ENCODE data around the gene ELMO1.

The ELMO1 gene

DNA sequence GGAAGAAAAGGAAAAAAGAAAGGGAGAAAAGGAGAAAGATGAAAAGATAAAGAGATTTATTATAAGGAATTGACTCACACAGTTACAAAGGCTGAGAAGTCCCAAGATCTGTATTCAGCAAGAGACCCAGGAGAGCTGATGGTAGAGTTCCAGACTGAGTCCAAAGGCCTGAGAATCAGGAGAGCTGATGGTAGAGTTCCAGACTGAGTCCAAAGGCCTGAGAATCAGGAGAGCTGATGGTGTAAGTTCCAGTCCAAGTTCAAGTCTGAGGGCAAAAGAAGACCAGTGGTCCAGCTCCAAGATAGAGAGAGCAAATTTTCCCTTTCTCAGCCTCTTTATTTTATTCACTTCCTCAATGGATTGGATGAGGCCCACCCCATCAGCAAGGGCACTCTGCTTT, 627.0 kb downstream of the ELMO1 start:
- no peak for DNase-seq (ENCODE audit: extremely low read depth in 1 of 2, low read depth in 1 of 2)

DNA sequence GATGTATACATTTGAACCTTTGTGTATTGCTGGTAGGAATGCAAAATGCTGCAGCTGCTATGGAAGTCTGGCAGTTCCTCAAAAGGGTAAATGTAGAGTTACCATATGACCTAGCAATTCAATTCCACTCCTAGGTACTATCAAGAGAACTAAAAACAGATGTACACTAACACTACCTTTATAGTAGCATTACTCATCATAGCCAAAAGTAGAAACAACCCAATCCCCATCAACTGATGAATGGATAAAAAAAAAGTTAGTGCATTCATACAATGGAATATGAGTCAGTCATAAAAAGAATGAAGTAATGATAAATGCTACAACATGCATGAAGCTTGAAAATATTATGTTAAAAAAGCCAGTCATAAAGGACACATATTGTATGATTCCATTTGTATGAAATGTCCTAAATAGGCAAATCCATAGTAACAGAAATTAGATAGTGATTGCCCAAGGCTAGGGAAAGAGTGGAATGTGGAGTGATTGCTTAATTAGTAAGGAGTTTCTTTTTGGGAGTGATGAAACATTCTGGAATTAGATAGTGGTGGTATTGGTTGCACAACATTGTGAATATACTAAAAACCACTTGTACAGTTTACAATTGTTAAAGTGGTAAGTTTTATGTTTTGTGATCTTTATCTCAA, 628.0 kb downstream of the ELMO1 start:
- no peak for DNase-seq (ENCODE audit: extremely low read depth in 1 of 2, low read depth in 1 of 2)

DNA sequence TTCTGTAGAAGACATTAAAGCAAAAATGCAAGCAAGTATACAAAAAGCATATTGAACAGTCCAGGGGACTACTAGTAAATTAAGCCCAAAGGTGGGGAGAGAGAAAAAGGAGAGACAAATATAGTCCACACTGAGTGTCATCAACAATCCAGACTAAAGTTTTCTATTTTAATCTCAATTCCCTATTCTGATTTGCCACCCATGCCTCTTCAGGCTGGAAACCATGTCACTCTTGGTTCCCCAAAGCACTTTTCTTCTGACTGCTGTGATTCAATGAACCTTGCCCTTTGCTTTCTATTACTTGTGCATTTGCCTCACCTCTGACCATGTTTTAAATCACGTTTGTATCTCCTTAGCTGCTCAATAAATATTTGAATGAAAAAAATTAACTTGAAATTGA, 629.0 kb downstream of the ELMO1 start:
- no peak for DNase-seq (ENCODE audit: extremely low read depth in 1 of 2, low read depth in 1 of 2)

DNA sequence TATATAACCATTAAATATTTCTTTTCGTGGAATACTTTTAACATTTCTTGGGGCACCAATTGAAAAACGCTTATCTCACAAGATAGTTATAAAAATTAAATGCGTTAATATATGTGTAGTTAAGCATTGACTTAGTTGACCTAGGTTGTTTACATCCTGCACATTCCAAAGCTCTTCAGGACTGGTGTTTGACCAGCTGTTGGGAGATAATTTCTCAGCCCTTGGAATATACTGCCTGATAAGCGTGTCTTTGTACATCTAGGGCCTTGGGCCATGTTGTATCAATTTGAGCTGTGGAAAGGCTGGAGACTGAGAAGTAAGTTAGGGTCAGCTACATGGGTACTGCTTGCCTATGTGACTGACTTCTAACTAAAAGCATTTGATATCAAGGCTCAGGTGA, 634.4 kb downstream of the ELMO1 start:
- DNase-seq (ENCODE audit: extremely low read depth in 1 of 2, low read depth in 1 of 2), result no peak

DNA sequence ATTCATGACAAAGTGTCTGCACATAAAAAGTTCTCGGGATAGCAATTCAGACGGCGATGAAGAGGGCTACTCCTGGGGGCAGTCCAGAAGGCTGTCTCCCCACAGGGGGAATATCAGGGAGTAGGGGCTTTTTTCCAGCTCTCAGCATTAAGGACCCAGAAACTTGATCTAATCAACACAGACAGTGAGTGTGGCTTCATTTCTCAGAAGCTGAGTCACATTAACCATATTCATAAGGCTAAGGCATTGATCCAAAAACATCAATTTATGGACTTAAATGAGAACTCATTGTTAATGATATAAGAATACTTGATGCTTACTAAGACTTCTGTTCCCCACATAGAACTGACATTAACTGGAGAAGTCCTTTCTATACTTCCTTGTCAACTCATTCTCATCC, 636.9 kb downstream of the ELMO1 start:
- no peak for DNase-seq (ENCODE audit: extremely low read depth in 1 of 2, low read depth in 1 of 2)

DNA sequence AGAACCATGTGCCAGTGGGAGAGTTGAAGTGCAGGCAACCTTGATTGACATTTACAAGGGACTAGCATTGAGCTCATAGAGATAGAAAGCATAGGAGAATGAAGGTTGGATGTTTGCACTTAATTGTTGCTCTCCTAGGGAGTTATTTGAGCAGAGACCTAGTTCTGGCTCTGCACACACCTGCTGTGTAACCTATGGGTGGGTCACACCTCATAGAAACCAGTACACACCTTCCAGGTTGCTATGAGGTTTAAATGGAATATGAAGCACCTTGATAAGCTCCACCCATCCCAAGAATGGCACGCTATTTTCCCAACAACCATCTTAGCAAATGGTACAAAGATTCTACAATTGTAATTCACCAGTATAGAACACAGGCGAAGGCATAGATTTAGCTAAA, 638.2 kb downstream of the ELMO1 start:
- no peak for DNase-seq (ENCODE audit: extremely low read depth in 1 of 2, low read depth in 1 of 2)

DNA sequence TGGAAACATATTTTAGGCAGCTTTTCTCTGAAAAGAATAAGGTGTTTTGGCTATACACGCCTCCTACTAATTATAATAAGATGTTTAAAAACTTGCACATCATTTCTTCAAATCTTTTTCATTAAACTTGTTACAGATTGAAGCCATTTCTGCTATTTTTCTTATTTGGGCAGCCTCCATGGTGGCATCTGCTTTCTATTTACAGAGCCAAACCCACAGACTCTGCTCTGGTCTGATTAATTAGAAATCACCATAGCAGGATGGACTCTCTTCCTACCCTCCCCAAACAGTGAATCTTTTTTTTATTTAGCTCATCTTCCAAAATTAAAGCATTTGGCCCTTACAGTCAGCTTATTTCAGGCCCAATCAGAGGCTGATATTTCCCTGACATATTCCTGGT, 638.6 kb downstream of the ELMO1 start:
- DNase-seq (ENCODE audit: extremely low read depth in 1 of 2, low read depth in 1 of 2), result no peak

DNA sequence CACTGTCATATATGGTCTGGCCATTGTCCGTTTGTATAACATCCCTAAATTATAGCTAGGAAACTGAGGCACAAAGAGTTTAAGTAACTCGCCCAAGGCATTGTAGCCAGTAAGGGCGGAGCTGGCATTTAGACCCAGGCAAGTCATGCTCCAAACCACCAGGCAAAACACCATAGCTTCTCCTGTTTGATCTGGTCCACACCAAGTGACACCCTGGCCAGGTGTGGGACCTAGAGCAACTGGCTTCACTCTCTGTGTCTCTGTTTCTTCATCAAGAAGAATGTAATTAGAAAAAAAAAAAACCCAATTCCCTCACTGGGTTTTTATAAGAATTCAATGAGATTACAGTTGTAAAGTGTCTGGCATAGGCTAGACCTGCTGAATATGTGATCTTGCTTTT, 639.2 kb downstream of the ELMO1 start:
- no peak for DNase-seq (ENCODE audit: extremely low read depth in 1 of 2, low read depth in 1 of 2)

DNA sequence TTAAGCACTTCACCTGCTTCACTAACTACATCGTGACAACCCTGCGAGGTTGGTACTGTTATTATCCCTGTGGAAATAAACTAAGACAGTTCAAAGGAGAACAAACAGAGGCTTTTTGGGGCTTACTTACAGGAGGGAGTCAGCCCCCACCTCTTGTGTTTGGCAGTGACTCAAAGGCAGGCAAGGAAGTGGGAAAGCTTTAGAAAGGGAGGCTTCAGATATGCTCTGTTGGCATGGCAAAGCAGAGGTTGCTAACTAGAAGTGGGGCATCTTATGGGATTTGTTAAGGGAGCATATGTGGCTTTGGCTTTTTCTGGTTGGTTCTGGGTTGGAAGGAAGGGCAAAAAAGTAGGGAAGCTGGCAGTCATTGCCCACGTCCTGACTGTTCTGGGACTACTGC, 639.6 kb downstream of the ELMO1 start:
- DNase-seq (ENCODE audit: extremely low read depth in 1 of 2, low read depth in 1 of 2), result no peak

DNA sequence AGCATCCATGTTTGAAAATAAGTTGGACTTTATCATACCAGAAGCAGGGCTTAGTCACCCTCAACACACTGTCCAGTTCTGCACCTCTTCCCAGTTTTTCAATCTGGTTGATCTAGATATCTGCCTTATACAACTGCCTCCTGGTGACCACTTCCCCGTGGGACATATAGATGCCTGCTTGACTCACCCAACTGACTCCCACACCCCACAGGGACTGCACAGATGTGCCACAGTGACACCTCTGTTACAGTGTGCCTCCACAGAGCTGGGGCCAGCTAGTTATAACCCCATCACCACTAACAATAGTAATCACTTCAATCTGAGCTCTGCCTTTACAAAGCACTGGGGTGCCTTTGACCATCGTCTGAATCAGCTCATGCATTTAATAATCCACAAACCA, 641.8 kb downstream of the ELMO1 start:
- DNase-seq (ENCODE audit: extremely low read depth in 1 of 2, low read depth in 1 of 2), result no peak

Measured in activated CD8-positive, alpha-beta memory T cell treated with anti-CD3 and anti-CD28 coated beads for 1 hour (primary cell).